Measurements from ENCODE around the gene GPR17.

GRCh38 chr2:127649100-127649611, 3.2 kb downstream of the GPR17 start:
- no peak for TF ChIP-seq CTCF (IDR thresholded peaks at IDR 0.05)
- peak in 1 of 2 donors; percentile 15 for TF ChIP-seq POLR2A (IDR thresholded peaks at IDR 0.05)

Data from heart left ventricle (tissue), 13 donors.